Neural cell (in vitro differentiated cells): ENCODE results near the gene HEPACAM2. TPM values are rescaled to one million over a fixed set of nuclear protein-coding genes. Genes with fewer than 3 reads are reported as not detected.

ENCODE experiments used
- H2AFZ ChIP-seq: fragments of 200-600, 300-800 bp; sonication (generic), shearing (Covaris generic); 2 replicates; pipeline ENCODE4 v1.6.0; 2014; ENCODE audit warnings: low read depth, mild to moderate bottlenecking, antibody characterized with exemption, low read length, moderate library complexity
- H3F3A ChIP-seq: fragments of 200-600 bp; shearing (Covaris generic); 2 replicates; pipeline ENCODE4 v1.6.1; 2016; ENCODE audit warnings: mild to moderate bottlenecking, moderate library complexity, mixed read lengths, antibody characterized with exemption, low read length; ENCODE audit not compliant: insufficient read depth, poor library complexity, severe bottlenecking
- H3K27ac ChIP-seq: fragments of 200-600, 300-800 bp; sonication (generic), shearing (Covaris generic); 2 replicates; pipeline ENCODE4 v1.5.1; 2014; ENCODE audit warnings: mild to moderate bottlenecking, low read length, moderate library complexity
- H3K27me3 ChIP-seq: fragments of 300-800, 200-600 bp; sonication (generic), shearing (Covaris generic); 2 replicates; pipeline ENCODE4 v1.6.0; 2014; ENCODE audit warnings: mild to moderate bottlenecking, low read depth, low read length, moderate library complexity; ENCODE audit not compliant: insufficient read depth
- H3K36me3 ChIP-seq: fragments of 300-800, 200-600 bp; sonication (generic), shearing (Covaris generic); 2 replicates; pipeline ENCODE4 v1.5.1; 2014; ENCODE audit warnings: mild to moderate bottlenecking, antibody characterized with exemption, low read length, moderate library complexity; ENCODE audit not compliant: insufficient read depth
- H3K4me2 ChIP-seq: fragments of 300-800, 200-600 bp; sonication (generic), shearing (Covaris generic); 2 replicates; pipeline ENCODE4 v1.6.0; 2014; ENCODE audit warnings: mild to moderate bottlenecking, low read length
- H3K4me3 ChIP-seq: fragments of 300-800, 200-600 bp; sonication (generic), shearing (Covaris generic); 2 replicates; pipeline ENCODE4 v1.5.1; 2014; ENCODE audit warnings: mild to moderate bottlenecking, low read length, moderate library complexity
- H3K79me2 ChIP-seq: fragments of 200-600 bp; shearing (Covaris generic); replicated peaks from 2 replicates; pipeline ENCODE4 v1.6.0; 2014; ENCODE audit warnings: mild to moderate bottlenecking, low read length, moderate library complexity; ENCODE audit not compliant: insufficient read depth
- H3K9ac ChIP-seq: fragments of 300-800, 200-600 bp; sonication (generic), shearing (Covaris generic); 2 replicates; pipeline ENCODE4 v1.6.1; 2016; ENCODE audit warnings: mild to moderate bottlenecking, low read length, mixed read lengths
- H3K9me2 ChIP-seq: fragments of 200-600 bp; shearing (Covaris generic); 2 replicates; pipeline ENCODE4 v1.6.1; 2016; ENCODE audit warnings: mild to moderate bottlenecking, low read length, mixed read lengths; ENCODE audit not compliant: insufficient read depth
- H3K9me3 ChIP-seq: fragments of 200-600, 300-800 bp; sonication (generic), shearing (Covaris generic); 2 replicates; pipeline ENCODE4 v1.6.1; 2016; ENCODE audit warnings: mild to moderate bottlenecking, mixed run types, low read length, moderate library complexity, mixed read lengths
- H4K20me1 ChIP-seq: fragments of 200-600 bp; shearing (Covaris generic); 2 replicates; pipeline ENCODE4 v1.6.1; 2016; ENCODE audit warnings: mild to moderate bottlenecking, mixed run types; ENCODE audit not compliant: insufficient read depth
- EP300 ChIP-seq: fragments of 450-650 bp; conservative IDR thresholded peaks from 2 replicates; pipeline ENCODE4 v1.6.1; 2014; ENCODE audit warnings: antibody characterized with exemption, mild to moderate bottlenecking, moderate library complexity; ENCODE audit not compliant: poor library complexity, severe bottlenecking
- EZH2 ChIP-seq: fragments of 200-600, 300-800 bp; shearing (Covaris generic), sonication (generic); IDR thresholded peaks from 2 replicates; pipeline ENCODE4 v1.6.1; 2014; ENCODE audit warnings: antibody characterized with exemption, low read length, borderline replicate concordance, mild to moderate bottlenecking; ENCODE audit not compliant: insufficient read depth, poor library complexity, severe bottlenecking
- MXI1 ChIP-seq: fragments of 450-650 bp; conservative IDR thresholded peaks from 2 replicates; pipeline ENCODE4 v1.6.1; 2014; ENCODE audit warnings: antibody characterized with exemption, mild to moderate bottlenecking; ENCODE audit not compliant: poor library complexity, severe bottlenecking
- POLR2AphosphoS5 ChIP-seq: IDR thresholded peaks from 2 replicates; pipeline ENCODE4 v1.6.1; 2012
- RAD21 ChIP-seq: fragments of 450-650 bp; conservative IDR thresholded peaks from 2 replicates; pipeline ENCODE4 v1.6.1; 2014; ENCODE audit warnings: antibody characterized with exemption, mild to moderate bottlenecking, moderate library complexity
- REST ChIP-seq: IDR thresholded peaks from 2 replicates; pipeline ENCODE4 v1.6.1; 2012; ENCODE audit warnings: borderline replicate concordance
- SMC3 ChIP-seq: fragments of 450-650 bp; conservative IDR thresholded peaks from 2 replicates; pipeline ENCODE4 v1.6.1; 2014; ENCODE audit warnings: antibody characterized with exemption, mild to moderate bottlenecking, moderate library complexity; ENCODE audit not compliant: poor library complexity
- TAF1 ChIP-seq: IDR thresholded peaks from 2 replicates; pipeline ENCODE4 v1.6.1; 2012; ENCODE audit warnings: low read depth
- polyA plus RNA-seq: library from polyadenylated mRNA; depleted of rRNA; stranded (reverse); fragments of >200 nt; gene quantifications from 2 replicates; pipeline ENCODE4 v1.2.3, GENCODE V29; 2014
- TF ChIP-seq, protein P1 (sequence below): fragments of 450-650 bp; IDR thresholded peaks from 2 replicates; pipeline ENCODE4 v1.5.1; 2014; ENCODE audit warnings: antibody characterized with exemption, mild to moderate bottlenecking, moderate library complexity; ENCODE audit not compliant: poor library complexity, severe bottlenecking

HEPACAM2 gene
- polyA plus RNA-seq, 1 donor from 2014 or later = 0.35 TPM

DNA sequence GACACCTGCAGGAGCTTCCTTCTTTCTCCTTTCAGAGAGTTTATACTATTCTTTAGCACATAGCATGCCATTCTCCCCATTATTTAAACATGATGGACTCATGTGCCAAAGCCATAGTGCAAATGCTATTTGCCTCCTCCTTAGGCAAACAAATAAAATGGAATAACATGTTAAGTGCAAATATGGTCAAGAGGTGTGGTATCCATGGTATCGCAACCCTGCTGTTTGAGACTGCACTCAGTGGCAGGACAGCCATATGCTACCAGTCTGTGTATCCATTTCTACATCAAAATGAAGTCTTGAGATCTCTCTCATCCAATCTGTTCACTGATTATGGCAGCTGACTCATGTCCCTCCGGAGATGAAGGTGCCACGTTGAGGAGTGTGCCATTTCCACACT lies 22.8 kb downstream of the HEPACAM2 start:
- no peak overlapping the region for H3K9ac ChIP-seq
- H3K36me3 ChIP-seq = no peaks in the 10 kb centered on the region
- H3K4me2 ChIP-seq = no peak overlapping the region
- H3K9me3 ChIP-seq = no peaks in the 10 kb centered on the region
- no peaks in the 10 kb centered on the region for H4K20me1 ChIP-seq
- TF ChIP-seq RAD21 (no peak), EP300 (no peak), EZH2 (no peak)
- TF ChIP-seq, protein P1, sequence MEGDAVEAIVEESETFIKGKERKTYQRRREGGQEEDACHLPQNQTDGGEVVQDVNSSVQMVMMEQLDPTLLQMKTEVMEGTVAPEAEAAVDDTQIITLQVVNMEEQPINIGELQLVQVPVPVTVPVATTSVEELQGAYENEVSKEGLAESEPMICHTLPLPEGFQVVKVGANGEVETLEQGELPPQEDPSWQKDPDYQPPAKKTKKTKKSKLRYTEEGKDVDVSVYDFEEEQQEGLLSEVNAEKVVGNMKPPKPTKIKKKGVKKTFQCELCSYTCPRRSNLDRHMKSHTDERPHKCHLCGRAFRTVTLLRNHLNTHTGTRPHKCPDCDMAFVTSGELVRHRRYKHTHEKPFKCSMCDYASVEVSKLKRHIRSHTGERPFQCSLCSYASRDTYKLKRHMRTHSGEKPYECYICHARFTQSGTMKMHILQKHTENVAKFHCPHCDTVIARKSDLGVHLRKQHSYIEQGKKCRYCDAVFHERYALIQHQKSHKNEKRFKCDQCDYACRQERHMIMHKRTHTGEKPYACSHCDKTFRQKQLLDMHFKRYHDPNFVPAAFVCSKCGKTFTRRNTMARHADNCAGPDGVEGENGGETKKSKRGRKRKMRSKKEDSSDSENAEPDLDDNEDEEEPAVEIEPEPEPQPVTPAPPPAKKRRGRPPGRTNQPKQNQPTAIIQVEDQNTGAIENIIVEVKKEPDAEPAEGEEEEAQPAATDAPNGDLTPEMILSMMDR = no peak
- no peaks in the 10 kb centered on the region for H3K9me2 ChIP-seq
- no peak overlapping the region for H3K27ac ChIP-seq
- H2AFZ ChIP-seq = no peak overlapping the region
- H3K79me2 ChIP-seq = no peaks in the 10 kb centered on the region
- H3K27me3 ChIP-seq = no peaks in the 10 kb centered on the region
- H3K4me3 ChIP-seq = no peak overlapping the region
- no peaks in the 10 kb centered on the region for H3F3A ChIP-seq

GRCh38 chr7:93202594-93203250 lies 23.5 kb downstream of the HEPACAM2 start:
- no peak overlapping the region for H3K9ac ChIP-seq
- H3K79me2 ChIP-seq = no peaks in the 10 kb centered on the region
- H3F3A ChIP-seq = no peaks in the 10 kb centered on the region
- no peaks in the 10 kb centered on the region for H4K20me1 ChIP-seq
- no peak overlapping the region for H3K4me2 ChIP-seq
- no peak overlapping the region for H3K4me3 ChIP-seq
- no peaks in the 10 kb centered on the region for H3K9me2 ChIP-seq
- no peaks in the 10 kb centered on the region for H3K9me3 ChIP-seq
- H2AFZ ChIP-seq = no peak overlapping the region
- TF ChIP-seq REST (no peak), EZH2 (no peak), EP300 (no peak), RAD21 (no peak), MXI1 (no peak), SMC3 (no peak), TAF1 (no peak), POLR2AphosphoS5 (no peak)
- TF ChIP-seq, protein P1 = no peak
- H3K36me3 ChIP-seq = no peaks in the 10 kb centered on the region
- no peak overlapping the region for H3K27ac ChIP-seq
- H3K27me3 ChIP-seq = no peaks in the 10 kb centered on the region
